NCI-H2029 (cell line): Measurements from ENCODE around the gene UST.
"Not testable (repeated sequence)": the region's sequence is repeated elsewhere in the genome, so short reads cannot be mapped to it uniquely, and the experiment has no call there.

Source experiments
- DNase-seq: peaks from one replicate; lab custom pipeline; 2025; lab: John Stamatoyannopoulos, UW

UST gene

GRCh38 chr6:149008741-149009140 is 261.9 kb downstream of the UST start:
- no peak for DNase-seq

- no peak for DNase-seq
Observed at GRCh38 chr6:149012040-149012545, 265.3 kb downstream of the UST start.

GRCh38 chr6:149013586-149014344 is 266.9 kb downstream of the UST start:
- no peak for DNase-seq

GRCh38 chr6:149014631-149015534 is 268.1 kb downstream of the UST start:
- no peak for DNase-seq

GRCh38 chr6:149015535-149016525 is 269.0 kb downstream of the UST start:
- no peak for DNase-seq

GRCh38 chr6:149016716-149017115 is 269.9 kb downstream of the UST start:
- no peak for DNase-seq

- no peak for DNase-seq
Observed at GRCh38 chr6:149020319-149020718, 273.5 kb downstream of the UST start.

GRCh38 chr6:149024361-149024760 is 277.5 kb downstream of the UST start:
- DNase-seq, result no peak

GRCh38 chr6:149025061-149025460 is 278.2 kb downstream of the UST start:
- no peak for DNase-seq

- peak; percentile 42 for DNase-seq
Observed at GRCh38 chr6:149026530-149026942, 279.7 kb downstream of the UST start.

GRCh38 chr6:149027484-149027883 is 280.7 kb downstream of the UST start:
- no peak for DNase-seq

GRCh38 chr6:149028767-149029405 is 282.1 kb downstream of the UST start:
- DNase-seq, result peak; percentile 55

- DNase-seq, result no peak
Observed at GRCh38 chr6:149031201-149031858, 284.5 kb downstream of the UST start.

- no peak for DNase-seq
Observed at GRCh38 chr6:149031859-149032598, 285.2 kb downstream of the UST start.

GRCh38 chr6:149032599-149033405 is 286.0 kb downstream of the UST start:
- DNase-seq, result no peak

GRCh38 chr6:149033454-149033853 is 286.6 kb downstream of the UST start:
- no peak for DNase-seq

GRCh38 chr6:149035766-149036165 is 288.9 kb downstream of the UST start:
- DNase-seq, result no peak

GRCh38 chr6:149037051-149037671 is 290.3 kb downstream of the UST start:
- DNase-seq, result no peak

- DNase-seq, result not testable (repeated sequence)
Observed at GRCh38 chr6:149039025-149039424, 292.2 kb downstream of the UST start.
